GM12878 (cell line): ENCODE results near the gene SULT2B1. TPM values are rescaled to one million over a fixed set of nuclear protein-coding genes. Genes with fewer than 3 reads are reported as not detected.
"Not testable (repeated sequence)": the region's sequence is repeated elsewhere in the genome, so short reads cannot be mapped to it uniquely, and the experiment has no call there.

Source experiments
- ATAC-seq: fragments of 200-7000 bp; cut with Tn5 transposase; 3 replicates; pipeline ENCODE4 v1.9.1; 2020; ENCODE audit warnings: mild to moderate bottlenecking, moderate library complexity
- BruUV-seq: library from RNA; stranded (reverse); fragments of 400-500 nt; replicated peaks from 2 replicates; lab custom pipeline; 2021; lab: Mats Ljungman, UMichigan
- CTCF ChIA-PET: fragments of 300-600 bp; sonication (Branson Sonifier 250); formaldehyde crosslinking; extraction: SDS; loops from one replicate; lab custom pipeline; 2021; ENCODE audit warnings: inconsistent platforms; lab: Yijun Ruan, JAX
- POLR2A ChIA-PET: fragments of 350-600 bp; formaldehyde crosslinking; extraction: SDS; loops from one replicate; lab custom pipeline; 2021; ENCODE audit warnings: inconsistent platforms; lab: Charles Lee
- RAD21 ChIA-PET: fragments of 300-600 bp; sonication (Branson Sonifier 250); formaldehyde crosslinking; loops from one replicate; lab custom pipeline; 2023; ENCODE audit warnings: antibody characterized with exemption; ENCODE audit not compliant: unreplicated experiment; lab: Charles Lee
- SMC1A ChIA-PET: fragments of 300-600 bp; sonication (Branson Sonifier 250); formaldehyde crosslinking; loops from one replicate; lab custom pipeline; 2023; ENCODE audit not compliant: unreplicated experiment, uncharacterized antibody; lab: Charles Lee
- DNase-seq: peaks from one replicate; pipeline ENCODE4 v3.0.0-alpha.2; 2011; ENCODE audit warnings: low read depth, low spot score
- FAIRE-seq: peaks from 3 replicates; lab custom pipeline; 2011; peaks lifted over from hg19 to GRCh38; lab: Jason Lieb, UNC
- H2AFZ ChIP-seq: 2 replicates; pipeline ENCODE4 v1.6.0; 2011; ENCODE audit warnings: low read depth, low read length, control low read depth; ENCODE audit not compliant: control insufficient read depth
- H3K27ac ChIP-seq: 2 replicates; pipeline ENCODE4 v1.5.1; 2011; ENCODE audit warnings: control low read depth; ENCODE audit not compliant: control insufficient read depth, insufficient read depth
- H3K27me3 ChIP-seq, 2 experiments: replicated peaks in 1 of 2; 2 replicates each; pipeline versions ENCODE4 v1.6.0 to v1.6.1; 2011; ENCODE audit warnings: low read length in 1 of 2; ENCODE audit not compliant: control insufficient read depth in 2 of 2, insufficient read depth in 2 of 2
- H3K36me3 ChIP-seq, 2 experiments: 2 replicates each; pipeline ENCODE4 v1.5.1; 2011; ENCODE audit warnings: low read length in 1 of 2; ENCODE audit not compliant: control insufficient read depth in 2 of 2, insufficient read depth in 2 of 2
- H3K4me1 ChIP-seq: 2 replicates; pipeline ENCODE4 v1.6.1; 2011; ENCODE audit warnings: mild to moderate bottlenecking, low read length, moderate library complexity, mixed read lengths; ENCODE audit not compliant: control insufficient read depth, insufficient read depth
- H3K4me2 ChIP-seq: 2 replicates; pipeline ENCODE4 v1.6.0; 2011; ENCODE audit warnings: control low read depth; ENCODE audit not compliant: control insufficient read depth, insufficient read depth
- H3K4me3 ChIP-seq: fragments of 200-600 bp; sonication (generic); 2 replicates; pipeline ENCODE4 v1.5.1; 2016
- H3K79me2 ChIP-seq: 2 replicates; pipeline ENCODE4 v1.6.0; 2011; ENCODE audit warnings: low read length; ENCODE audit not compliant: control insufficient read depth, insufficient read depth
- H3K9ac ChIP-seq: 2 replicates; pipeline ENCODE4 v1.8.0; 2011; ENCODE audit warnings: low read length, control low read depth, mixed read lengths; ENCODE audit not compliant: control insufficient read depth, insufficient read depth
- H3K9me3 ChIP-seq: replicated peaks from 3 replicates; pipeline ENCODE4 v1.5.1; 2011; ENCODE audit warnings: mild to moderate bottlenecking, low read length; ENCODE audit not compliant: control insufficient read depth, insufficient read depth
- H4K20me1 ChIP-seq: 2 replicates; pipeline ENCODE4 v1.6.0; 2011; ENCODE audit not compliant: control insufficient read depth, insufficient read depth
- ZNF24 ChIP-seq: fragments of 450-650 bp; IDR thresholded peaks from 2 replicates; pipeline ENCODE4 v1.6.1; 2017; ENCODE audit warnings: antibody characterized with exemption, mild to moderate bottlenecking
- WGBS: methylation state at CpG from one replicate; pipeline ENCODE4 v1.1.6; 2016; ENCODE audit warnings: low lambda C conversion rate; ENCODE audit not compliant: insufficient replicate concordance, insufficient coverage; ENCODE audit errors: missing lambda C conversion rate; 5-methylcytosine and 5-hydroxymethylcytosine counted together
- in situ Hi-C: fragments of 300-500 bp; cut with MboI; formaldehyde crosslinking; loops from 9 replicates; pipeline ENCODE4 v1.14.3; 2018; ENCODE audit warnings: mixed read lengths
- intact Hi-C: fragments of 100-400 bp; cut with micrococcal nuclease; formaldehyde crosslinking; loops from one replicate; pipeline ENCODE4 v1.14.2; 2022; ENCODE audit not compliant: unreplicated experiment
- polyA plus RNA-seq, 11 experiments: library from polyadenylated mRNA; depleted of rRNA in 4 of 11; unstranded in 6 of 11; stranded (reverse) in 5 of 11; fragments of >200 nt; fragmentation: Nextera tagmentation in 4 of 11; fragmentation: Illumina TruSeq in 1 of 11; extraction: Ambion mirVana in 4 of 11; extraction: Trizol in 1 of 11; gene quantifications; 1 replicate in 1 of 11; 2 replicates in 10 of 11; pipeline versions ENCODE4 v1.2.1 to v1.2.3, GENCODE V29; 2011 to 2016; ENCODE audit warnings: inconsistent platforms in 2 of 11, missing spikeins in 2 of 11, low read depth in 1 of 11
- total RNA-seq, 4 experiments: library from RNA; depleted of rRNA in 3 of 4; stranded (reverse); fragments of >200 nt in 3 of 4; fragmentation: Illumina TruSeq in 1 of 4; extraction: Trizol in 1 of 4; gene quantifications; 2 replicates each; pipeline versions ENCODE4 v1.2.1 to v1.2.3, GENCODE V29; 2013 to 2021
- TF ChIP-seq, protein P1 (sequence below): fragments of 450-650 bp; formaldehyde crosslinking; IDR thresholded peaks from 2 replicates; pipeline ENCODE4 v1.5.0; 2022; ENCODE audit warnings: mild to moderate bottlenecking, missing genetic modification characterization

SULT2B1 gene
- total and polyA plus RNA-seq, 10 of the 15 experiments (the other 5 are each of a cell fraction or from before 2014, with no cell fraction given): 0.11 to 0.14 TPM; not detected in 8

GRCh38 chr19:48518207-48518606 lies 33.8 kb upstream of the SULT2B1 start:
- Histone ChIP-seq H3K9me3 (no peaks in the 10 kb centered on the region), H3K4me3 (no peak overlapping the region), H2AFZ (no peak overlapping the region), H3K79me2 (no peaks in the 10 kb centered on the region), H3K4me1 (peaks cover 13% of the 10 kb centered on the region), H3K9ac (no peak overlapping the region), H3K36me3 (no peaks in the 10 kb centered on the region), H3K27me3 (no peaks in the 10 kb centered on the region), H3K27ac (no peak overlapping the region), H4K20me1 (no peaks in the 10 kb centered on the region), H3K4me2 (no peak overlapping the region)
- SMC1A ChIA-PET: interaction anchor here (0.6 kb wide), 1 partner anchor 40 kb away, joined by 3 read pairs; no protein-coding TSS in a partner anchor
- no TSS peak for BruUV-seq
- FAIRE-seq: no peak
- POLR2A ChIA-PET: no interaction called here
- 86% methylated on average over 3 of the region's 3 CpGs for WGBS
- RAD21 ChIA-PET: no interaction called here
- DNase-seq: no peak
- ATAC-seq: no peak
- in situ Hi-C loops (no loop called here), intact Hi-C loops (no loop called here)
- CTCF ChIA-PET: interaction anchor here (1.1 to 3.2 kb wide), 2 partner anchors 28 to 66 kb away, joined by 3 to 8 read pairs; no protein-coding TSS in a partner anchor
- peak; percentile 82 for TF ChIP-seq ZNF24
- TF ChIP-seq, protein P1, sequence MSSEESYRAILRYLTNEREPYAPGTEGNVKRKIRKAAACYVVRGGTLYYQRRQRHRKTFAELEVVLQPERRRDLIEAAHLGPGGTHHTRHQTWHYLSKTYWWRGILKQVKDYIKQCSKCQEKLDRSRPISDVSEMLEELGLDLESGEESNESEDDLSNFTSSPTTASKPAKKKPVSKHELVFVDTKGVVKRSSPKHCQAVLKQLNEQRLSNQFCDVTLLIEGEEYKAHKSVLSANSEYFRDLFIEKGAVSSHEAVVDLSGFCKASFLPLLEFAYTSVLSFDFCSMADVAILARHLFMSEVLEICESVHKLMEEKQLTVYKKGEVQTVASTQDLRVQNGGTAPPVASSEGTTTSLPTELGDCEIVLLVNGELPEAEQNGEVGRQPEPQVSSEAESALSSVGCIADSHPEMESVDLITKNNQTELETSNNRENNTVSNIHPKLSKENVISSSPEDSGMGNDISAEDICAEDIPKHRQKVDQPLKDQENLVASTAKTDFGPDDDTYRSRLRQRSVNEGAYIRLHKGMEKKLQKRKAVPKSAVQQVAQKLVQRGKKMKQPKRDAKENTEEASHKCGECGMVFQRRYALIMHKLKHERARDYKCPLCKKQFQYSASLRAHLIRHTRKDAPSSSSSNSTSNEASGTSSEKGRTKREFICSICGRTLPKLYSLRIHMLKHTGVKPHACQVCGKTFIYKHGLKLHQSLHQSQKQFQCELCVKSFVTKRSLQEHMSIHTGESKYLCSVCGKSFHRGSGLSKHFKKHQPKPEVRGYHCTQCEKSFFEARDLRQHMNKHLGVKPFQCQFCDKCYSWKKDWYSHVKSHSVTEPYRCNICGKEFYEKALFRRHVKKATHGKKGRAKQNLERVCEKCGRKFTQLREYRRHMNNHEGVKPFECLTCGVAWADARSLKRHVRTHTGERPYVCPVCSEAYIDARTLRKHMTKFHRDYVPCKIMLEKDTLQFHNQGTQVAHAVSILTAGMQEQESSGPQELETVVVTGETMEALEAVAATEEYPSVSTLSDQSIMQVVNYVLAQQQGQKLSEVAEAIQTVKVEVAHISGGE: no peak

- H4K20me1 ChIP-seq, intact Hi-C loops, RAD21 ChIA-PET, H3K9me3 ChIP-seq, H2AFZ ChIP-seq, H3K4me3 ChIP-seq, H3K79me2 ChIP-seq, BruUV-seq, H3K27ac ChIP-seq, DNase-seq, FAIRE-seq, H3K4me2 ChIP-seq, H3K9ac ChIP-seq, in situ Hi-C loops, H3K36me3 ChIP-seq, H3K4me1 ChIP-seq, H3K27me3 ChIP-seq, ATAC-seq: not testable (repeated sequence)
- CTCF ChIA-PET: interaction anchor here (0.6 to 3.2 kb wide), 4 partner anchors 30 to 390 kb away, joined by 3 to 8 read pairs (median 4); no protein-coding TSS in a partner anchor
- WGBS: 55% methylated on average over 4 of the region's 4 CpGs
- POLR2A ChIA-PET: interaction anchor here (0.6 kb wide), 1 partner anchor 9 kb away, joined by 4 read pairs; no protein-coding TSS in a partner anchor
- SMC1A ChIA-PET: interaction anchor here (1.0 kb wide), 1 partner anchor 11 kb away, joined by 5 read pairs; no protein-coding TSS in a partner anchor
Observed at GRCh38 chr19:48519426-48519825, 32.5 kb upstream of the SULT2B1 start.
